ENCODE measurements around the gene ARHGAP10.

DNA sequence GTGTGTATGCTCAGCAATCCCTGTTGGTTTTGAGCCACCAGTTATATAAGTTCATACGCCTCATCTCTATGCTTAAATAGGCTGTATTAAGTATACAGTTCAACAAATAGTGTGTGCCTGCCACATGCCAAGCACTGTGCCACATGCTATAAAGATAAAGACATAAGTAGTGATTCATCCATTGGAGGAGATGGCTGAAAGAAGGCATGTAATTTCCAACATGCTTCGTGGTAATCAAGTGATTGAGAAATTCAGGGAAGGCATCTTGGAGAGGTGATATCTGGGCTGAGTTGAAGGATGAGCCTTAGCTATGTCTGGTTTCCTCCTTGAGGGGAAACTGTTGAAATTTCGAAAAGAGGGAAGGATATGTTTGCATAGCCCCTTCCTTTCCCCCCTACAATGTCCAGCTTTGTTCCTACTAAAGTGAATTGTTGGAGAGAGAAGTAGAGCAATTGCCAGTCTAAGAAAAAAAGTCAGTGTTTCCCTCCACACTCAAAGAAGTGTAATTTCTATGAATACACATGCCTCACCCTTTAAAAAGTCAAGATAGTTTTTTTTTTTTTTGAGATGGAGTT lies 96.5 kb downstream of the ARHGAP10 start:
- TF ChIP-seq, protein P1, sequence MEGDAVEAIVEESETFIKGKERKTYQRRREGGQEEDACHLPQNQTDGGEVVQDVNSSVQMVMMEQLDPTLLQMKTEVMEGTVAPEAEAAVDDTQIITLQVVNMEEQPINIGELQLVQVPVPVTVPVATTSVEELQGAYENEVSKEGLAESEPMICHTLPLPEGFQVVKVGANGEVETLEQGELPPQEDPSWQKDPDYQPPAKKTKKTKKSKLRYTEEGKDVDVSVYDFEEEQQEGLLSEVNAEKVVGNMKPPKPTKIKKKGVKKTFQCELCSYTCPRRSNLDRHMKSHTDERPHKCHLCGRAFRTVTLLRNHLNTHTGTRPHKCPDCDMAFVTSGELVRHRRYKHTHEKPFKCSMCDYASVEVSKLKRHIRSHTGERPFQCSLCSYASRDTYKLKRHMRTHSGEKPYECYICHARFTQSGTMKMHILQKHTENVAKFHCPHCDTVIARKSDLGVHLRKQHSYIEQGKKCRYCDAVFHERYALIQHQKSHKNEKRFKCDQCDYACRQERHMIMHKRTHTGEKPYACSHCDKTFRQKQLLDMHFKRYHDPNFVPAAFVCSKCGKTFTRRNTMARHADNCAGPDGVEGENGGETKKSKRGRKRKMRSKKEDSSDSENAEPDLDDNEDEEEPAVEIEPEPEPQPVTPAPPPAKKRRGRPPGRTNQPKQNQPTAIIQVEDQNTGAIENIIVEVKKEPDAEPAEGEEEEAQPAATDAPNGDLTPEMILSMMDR (IDR thresholded peaks at IDR 0.05; ENCODE audit: insufficient read depth, low read depth, low read length): no peak
- TF ChIP-seq EZH2 (IDR thresholded peaks at IDR 0.05; ENCODE audit: insufficient read depth, low read length): no peak

All from astrocyte (in vitro differentiated cells and primary cell).